Retinal pigment epithelial cell (primary cell): ENCODE results near the gene ELP4.
"Not testable (repeated sequence)": the region's sequence is repeated elsewhere in the genome, so short reads cannot be mapped to it uniquely, and the experiment has no call there.

Source experiments
- DNase-seq: peaks from one replicate; pipeline ENCODE4 v3.0.0-alpha.2; 2010; ENCODE audit warnings: low read depth
- H3K4me3 ChIP-seq: 2 replicates; pipeline ENCODE4 v1.5.1; 2011; ENCODE audit warnings: mild to moderate bottlenecking, low read length, control low read depth, moderate library complexity
- TF ChIP-seq, protein P1 (sequence below): conservative IDR thresholded peaks from 2 replicates; pipeline ENCODE4 v1.5.1; 2011; ENCODE audit warnings: low read depth, low read length, control low read depth, inconsistent platforms

ELP4 gene

DNA sequence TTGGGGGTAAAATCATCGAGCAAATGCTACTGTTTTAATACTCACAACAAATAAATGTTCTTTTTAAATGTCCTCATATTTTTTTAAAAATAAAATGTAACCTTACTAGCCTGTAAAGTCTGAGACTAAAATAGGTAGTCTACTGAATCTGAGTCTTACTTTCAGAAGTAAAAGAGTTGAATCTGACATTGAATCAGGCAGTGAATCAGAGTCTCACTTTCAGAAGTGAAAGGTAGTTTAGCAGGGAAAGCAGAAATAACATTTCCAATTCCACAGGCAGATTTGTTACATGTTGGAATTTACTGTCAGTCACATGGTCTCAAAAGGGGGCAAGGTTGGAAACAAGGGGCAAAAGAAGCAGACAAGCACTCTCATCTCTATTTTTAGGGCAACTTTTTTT, 143.0 kb downstream of the ELP4 start:
- TF ChIP-seq, protein P1, sequence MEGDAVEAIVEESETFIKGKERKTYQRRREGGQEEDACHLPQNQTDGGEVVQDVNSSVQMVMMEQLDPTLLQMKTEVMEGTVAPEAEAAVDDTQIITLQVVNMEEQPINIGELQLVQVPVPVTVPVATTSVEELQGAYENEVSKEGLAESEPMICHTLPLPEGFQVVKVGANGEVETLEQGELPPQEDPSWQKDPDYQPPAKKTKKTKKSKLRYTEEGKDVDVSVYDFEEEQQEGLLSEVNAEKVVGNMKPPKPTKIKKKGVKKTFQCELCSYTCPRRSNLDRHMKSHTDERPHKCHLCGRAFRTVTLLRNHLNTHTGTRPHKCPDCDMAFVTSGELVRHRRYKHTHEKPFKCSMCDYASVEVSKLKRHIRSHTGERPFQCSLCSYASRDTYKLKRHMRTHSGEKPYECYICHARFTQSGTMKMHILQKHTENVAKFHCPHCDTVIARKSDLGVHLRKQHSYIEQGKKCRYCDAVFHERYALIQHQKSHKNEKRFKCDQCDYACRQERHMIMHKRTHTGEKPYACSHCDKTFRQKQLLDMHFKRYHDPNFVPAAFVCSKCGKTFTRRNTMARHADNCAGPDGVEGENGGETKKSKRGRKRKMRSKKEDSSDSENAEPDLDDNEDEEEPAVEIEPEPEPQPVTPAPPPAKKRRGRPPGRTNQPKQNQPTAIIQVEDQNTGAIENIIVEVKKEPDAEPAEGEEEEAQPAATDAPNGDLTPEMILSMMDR: no peak
- H3K4me3 ChIP-seq: no peak overlapping the region
- DNase-seq: no peak

DNA sequence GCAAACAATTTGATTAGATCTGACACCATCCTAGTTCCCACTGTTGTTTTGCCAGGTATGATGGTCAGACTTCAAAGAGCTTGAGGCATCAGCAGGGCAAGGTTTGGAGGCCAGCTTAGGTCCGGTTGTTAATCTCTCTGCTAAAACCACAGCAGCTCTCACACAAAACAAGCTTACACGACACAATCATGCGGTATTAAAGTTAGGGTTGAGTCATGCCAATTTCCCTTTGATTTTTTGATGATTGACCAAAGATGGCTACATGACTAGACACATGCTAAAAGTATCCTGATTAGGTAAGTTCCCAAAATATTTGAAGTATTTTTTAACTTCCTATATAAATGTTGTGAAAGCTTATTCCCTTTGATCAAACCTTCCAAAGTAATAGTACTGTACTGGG, 145.9 kb downstream of the ELP4 start:
- TF ChIP-seq, protein P1: no peak
- DNase-seq: peak; percentile 100

DNA sequence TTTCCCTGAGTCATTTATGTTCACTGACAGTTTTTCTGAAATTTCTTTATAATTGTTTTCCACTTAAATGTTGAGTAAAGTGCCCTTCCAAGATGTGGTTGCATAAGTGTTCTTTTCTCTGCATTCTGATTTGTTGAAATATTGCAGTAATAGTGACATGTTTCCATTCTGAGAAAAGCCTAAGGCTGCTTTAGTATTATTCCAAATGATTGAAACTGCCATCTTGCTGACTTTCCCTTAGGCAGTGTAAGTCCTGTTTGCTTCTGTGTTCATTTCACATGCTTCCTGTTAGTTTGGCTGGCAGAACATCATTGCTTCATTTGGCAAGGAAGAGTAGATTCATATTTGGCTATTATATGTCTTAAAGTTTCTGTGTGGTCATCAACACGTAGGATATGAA, 146.5 kb downstream of the ELP4 start:
- no peak overlapping the region for H3K4me3 ChIP-seq
- TF ChIP-seq, protein P1: no peak
- no peak for DNase-seq

More for the DNA sequence above, 145.9 kb downstream of the ELP4 start:
- H3K4me3 ChIP-seq: no peak overlapping the region

GRCh38 chr11:31657091-31657490, 147.5 kb downstream of the ELP4 start:
- TF ChIP-seq, protein P1: no peak

DNA sequence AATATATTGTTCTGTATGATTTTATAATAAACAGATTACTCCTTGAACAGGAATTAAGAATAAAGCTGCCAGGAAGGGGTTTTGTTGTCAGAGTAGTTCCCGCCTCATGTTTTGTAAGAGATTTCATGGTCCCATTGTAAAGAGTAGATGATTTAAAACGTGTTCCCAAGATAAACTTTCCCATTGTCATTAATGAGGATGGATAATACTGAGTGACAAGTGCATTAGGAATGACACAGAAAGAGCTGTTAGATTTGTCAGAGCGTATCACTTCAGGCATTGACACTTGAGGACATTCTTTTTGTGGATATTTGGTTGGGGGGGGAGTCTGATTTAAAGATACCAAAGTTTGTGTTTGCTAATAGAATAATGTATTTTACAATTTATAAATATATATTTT, 154.6 kb downstream of the ELP4 start:
- DNase-seq: no peak
- H3K4me3 ChIP-seq: no peak overlapping the region
- TF ChIP-seq, protein P1: no peak

More at GRCh38 chr11:31657091-31657490, 147.5 kb downstream of the ELP4 start:
- no peak for DNase-seq
- H3K4me3 ChIP-seq: no peak overlapping the region

- no peak overlapping the region for H3K4me3 ChIP-seq
- no peak for DNase-seq
- TF ChIP-seq, protein P1: no peak
Observed at GRCh38 chr11:31664954-31665353, 155.4 kb downstream of the ELP4 start.

DNA sequence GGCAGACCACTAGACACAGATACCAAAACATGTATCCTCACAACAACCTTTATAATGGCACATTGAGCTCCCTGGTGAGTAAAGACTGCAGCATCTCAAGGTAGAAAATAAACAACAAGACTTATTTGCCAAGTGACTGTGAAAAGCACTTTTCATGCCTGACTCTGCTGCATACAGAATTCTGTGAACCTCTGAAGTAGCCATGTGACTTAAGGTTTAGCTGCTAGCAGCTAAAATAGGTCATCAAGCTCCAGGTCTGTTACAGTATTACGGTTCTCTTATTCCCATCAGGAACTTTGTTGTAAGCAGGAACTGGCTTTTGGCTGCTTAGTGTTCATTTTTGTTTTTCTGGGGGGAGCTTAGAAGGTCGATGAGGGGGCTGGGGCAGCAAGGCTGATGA, 162.1 kb downstream of the ELP4 start:
- H3K4me3 ChIP-seq: no peak overlapping the region
- TF ChIP-seq, protein P1: no peak
- no peak for DNase-seq

DNA sequence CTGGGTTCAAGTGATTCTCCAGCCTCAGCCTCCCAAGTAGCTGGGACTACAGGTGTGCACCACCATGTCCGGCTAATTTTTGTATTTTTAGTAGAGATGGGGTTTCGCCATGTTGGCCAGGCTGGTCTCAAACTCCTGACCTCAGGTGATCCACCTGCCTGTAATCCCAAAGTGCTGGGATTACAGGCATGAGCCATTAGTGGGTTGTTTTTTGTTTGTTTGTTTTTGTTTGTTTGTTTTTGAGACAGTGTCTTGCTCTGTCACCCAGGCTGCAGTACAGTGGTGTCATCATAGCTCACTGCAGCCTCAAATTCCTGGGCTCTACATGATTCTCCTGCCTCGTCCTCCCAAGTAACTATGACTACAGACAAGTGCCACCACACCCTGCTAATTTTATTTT, 163.5 kb downstream of the ELP4 start:
- not testable (repeated sequence) for DNase-seq, H3K4me3 ChIP-seq
